SU-DHL-6 (cell line): Measurements from ENCODE around the gene RNF214.

Source experiments
- H2AFZ ChIP-seq: fragments of 200-600 bp; sonication (generic); 2 replicates; pipeline ENCODE4 v1.6.1; 2014; ENCODE audit warnings: low read depth, mild to moderate bottlenecking, moderate library complexity, mixed read lengths, antibody characterized with exemption, low read length; ENCODE audit not compliant: severe bottlenecking
- H3F3A ChIP-seq: fragments of 200-600 bp; shearing (Covaris generic); 2 replicates; pipeline ENCODE4 v1.6.0; 2016; ENCODE audit warnings: antibody characterized with exemption, mild to moderate bottlenecking; ENCODE audit not compliant: insufficient read depth
- H3K27ac ChIP-seq: fragments of 200-600 bp; sonication (generic); 2 replicates; pipeline ENCODE4 v1.5.1; 2016; ENCODE audit warnings: low read depth, mild to moderate bottlenecking, low read length, moderate library complexity, mixed read lengths
- H3K27me3 ChIP-seq: fragments of 200-600 bp; sonication (generic), shearing (Covaris generic); 2 replicates; pipeline ENCODE4 v1.6.0; 2014; ENCODE audit warnings: mild to moderate bottlenecking, low read length
- H3K36me3 ChIP-seq: fragments of 200-600 bp; sonication (generic); 2 replicates; pipeline ENCODE4 v1.6.1; 2014; ENCODE audit warnings: mild to moderate bottlenecking, low read length, mixed read lengths
- H3K4me2 ChIP-seq: fragments of 300-600, 200-600 bp; shearing (Covaris generic), sonication (generic); 2 replicates; pipeline ENCODE4 v1.6.0; 2014; ENCODE audit warnings: low read length, low read depth, mild to moderate bottlenecking; ENCODE audit not compliant: poor library complexity, severe bottlenecking
- H3K4me3 ChIP-seq: fragments of 200-600 bp; sonication (generic); 2 replicates; pipeline ENCODE4 v1.5.1; 2014; ENCODE audit warnings: antibody characterized with exemption, low read length, mild to moderate bottlenecking, mixed read lengths; ENCODE audit not compliant: insufficient read depth, poor library complexity, severe bottlenecking
- H3K79me2 ChIP-seq: fragments of 200-600 bp; sonication (generic); 2 replicates; pipeline ENCODE4 v1.6.1; 2014; ENCODE audit warnings: mild to moderate bottlenecking, low read length, moderate library complexity; ENCODE audit not compliant: insufficient read depth
- H3K9ac ChIP-seq: fragments of 200-600 bp; sonication (generic); 2 replicates; pipeline ENCODE4 v1.7.0; 2014; ENCODE audit warnings: mild to moderate bottlenecking, low read length
- H3K9me2 ChIP-seq: fragments of 200-600 bp; sonication (generic); replicated peaks from 2 replicates; pipeline ENCODE4 v1.6.1; 2014; ENCODE audit warnings: low read length; ENCODE audit not compliant: insufficient read depth
- H3K9me3 ChIP-seq: fragments of 200-600 bp; sonication (generic); 2 replicates; pipeline ENCODE4 v1.6.1; 2014; ENCODE audit warnings: low read length, mixed read lengths; ENCODE audit not compliant: insufficient read depth
- H4K20me1 ChIP-seq: fragments of 200-600 bp; sonication (generic); 2 replicates; pipeline ENCODE4 v1.6.1; 2014; ENCODE audit warnings: low read depth, mild to moderate bottlenecking, antibody characterized with exemption, low read length, moderate library complexity, mixed read lengths
- CTCF ChIP-seq: fragments of 200-600 bp; sonication (generic); IDR thresholded peaks from one replicate; pipeline ENCODE4 v1.5.1; 2017; ENCODE audit warnings: antibody characterized with exemption, mild to moderate bottlenecking, low read length, moderate library complexity; ENCODE audit not compliant: insufficient read depth, poor library complexity, severe bottlenecking
- EZH2phosphoT487 ChIP-seq: fragments of 200-600 bp; sonication (generic), shearing (Covaris generic); conservative IDR thresholded peaks from 2 replicates; pipeline ENCODE4 v1.6.1; 2018; ENCODE audit warnings: mild to moderate bottlenecking, antibody characterized with exemption, low read length, moderate library complexity, mixed read lengths

The RNF214 gene

GRCh38 chr11:117303646-117304315, 71.3 kb downstream of the RNF214 start:
- H3K4me2 ChIP-seq = no peak overlapping the region
- no peak overlapping the region for H3K9ac ChIP-seq
- no peak for TF ChIP-seq CTCF
- TF ChIP-seq EZH2phosphoT487 = no peak
- no peak overlapping the region for H3K4me3 ChIP-seq
- H3K9me3 ChIP-seq = no peaks in the 10 kb centered on the region
- H3K9me2 ChIP-seq = no peaks in the 10 kb centered on the region
- no peak overlapping the region for H3K27ac ChIP-seq
- no peaks in the 10 kb centered on the region for H3K27me3 ChIP-seq
- no peak overlapping the region for H2AFZ ChIP-seq
- H4K20me1 ChIP-seq = no peaks in the 10 kb centered on the region
- no peaks in the 10 kb centered on the region for H3F3A ChIP-seq
- no peaks in the 10 kb centered on the region for H3K79me2 ChIP-seq
- no peaks in the 10 kb centered on the region for H3K36me3 ChIP-seq

- Histone ChIP-seq H3K4me2 (no peak overlapping the region), H3F3A (no peaks in the 10 kb centered on the region), H3K36me3 (no peaks in the 10 kb centered on the region), H3K4me3 (no peak overlapping the region), H3K79me2 (no peaks in the 10 kb centered on the region), H3K9me2 (no peaks in the 10 kb centered on the region), H3K9me3 (no peaks in the 10 kb centered on the region), H4K20me1 (no peaks in the 10 kb centered on the region), H2AFZ (no peak overlapping the region), H3K27ac (no peak overlapping the region), H3K9ac (no peak overlapping the region), H3K27me3 (no peaks in the 10 kb centered on the region)
- TF ChIP-seq CTCF (no peak), EZH2phosphoT487 (no peak)
Observed at GRCh38 chr11:117305145-117305544, 72.7 kb downstream of the RNF214 start.

- no peaks in the 10 kb centered on the region for H3K9me3 ChIP-seq
- no peaks in the 10 kb centered on the region for H3K79me2 ChIP-seq
- H3K9ac ChIP-seq = no peak overlapping the region
- H3K4me3 ChIP-seq = no peak overlapping the region
- H3K9me2 ChIP-seq = no peaks in the 10 kb centered on the region
- no peaks in the 10 kb centered on the region for H3K36me3 ChIP-seq
- no peaks in the 10 kb centered on the region for H3K27me3 ChIP-seq
- H2AFZ ChIP-seq = no peak overlapping the region
- H3F3A ChIP-seq = no peaks in the 10 kb centered on the region
- H4K20me1 ChIP-seq = no peaks in the 10 kb centered on the region
- H3K27ac ChIP-seq = no peak overlapping the region
- H3K4me2 ChIP-seq = no peak overlapping the region
- TF ChIP-seq EZH2phosphoT487 (no peak), CTCF (no peak)
Observed at GRCh38 chr11:117309310-117309709, 76.8 kb downstream of the RNF214 start.
